NCI-H1417 treated with DMSO at 0.1 percent for 48 hours (cell line): Measurements from ENCODE around the gene NUP210.
"Not testable (repeated sequence)": the region's sequence is repeated elsewhere in the genome, so short reads cannot be mapped to it uniquely, and the experiment has no call there.

Experiments
- DNase-seq: peaks from one replicate; lab custom pipeline; 2025; lab: John Stamatoyannopoulos, UW

NUP210 gene

DNA sequence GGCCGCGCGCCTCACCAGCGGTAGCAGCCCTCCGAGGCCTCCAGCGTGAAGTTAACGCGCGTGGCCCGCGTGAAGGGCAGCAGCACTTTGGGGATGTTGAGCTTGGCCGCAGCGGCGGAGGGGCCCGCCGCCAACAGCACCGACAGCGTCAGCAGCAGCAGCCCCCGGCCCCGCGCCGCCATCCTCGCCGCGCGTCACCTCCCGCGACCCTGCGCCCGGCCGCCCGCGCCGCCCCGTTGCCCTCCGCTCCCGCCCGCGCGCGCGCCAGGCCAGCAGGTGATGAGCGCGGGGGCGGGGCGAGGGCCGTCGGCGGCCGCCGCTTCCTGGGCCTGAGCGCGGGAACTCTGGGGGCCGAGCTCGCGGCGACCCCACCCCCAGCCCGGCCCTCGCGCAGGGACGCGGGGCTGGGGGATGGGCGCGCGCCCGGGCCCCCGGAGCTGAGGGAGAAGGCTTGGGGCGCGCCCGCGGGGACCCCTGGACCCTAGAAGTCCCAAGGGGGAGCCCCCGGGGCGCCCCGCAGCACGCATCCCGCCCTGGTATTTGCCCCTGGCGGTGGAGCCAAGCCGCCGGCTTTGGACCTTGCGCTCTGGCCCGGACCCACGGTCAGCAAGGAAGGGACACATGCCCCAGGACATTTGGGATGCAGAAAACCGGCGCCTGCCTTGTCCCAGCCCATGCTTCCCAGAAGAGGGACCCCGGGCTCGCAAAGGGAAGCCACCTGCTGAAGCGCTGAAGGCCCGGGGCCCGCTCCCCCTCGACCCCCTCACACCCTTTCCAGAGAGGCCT is at the start of gene NUP210:
NUP210 (minus strand) TSS at position 278 of the 786 bp plus-strand sequence; CDS start at position 182, 96 bp downstream.
- no peak for DNase-seq

DNA sequence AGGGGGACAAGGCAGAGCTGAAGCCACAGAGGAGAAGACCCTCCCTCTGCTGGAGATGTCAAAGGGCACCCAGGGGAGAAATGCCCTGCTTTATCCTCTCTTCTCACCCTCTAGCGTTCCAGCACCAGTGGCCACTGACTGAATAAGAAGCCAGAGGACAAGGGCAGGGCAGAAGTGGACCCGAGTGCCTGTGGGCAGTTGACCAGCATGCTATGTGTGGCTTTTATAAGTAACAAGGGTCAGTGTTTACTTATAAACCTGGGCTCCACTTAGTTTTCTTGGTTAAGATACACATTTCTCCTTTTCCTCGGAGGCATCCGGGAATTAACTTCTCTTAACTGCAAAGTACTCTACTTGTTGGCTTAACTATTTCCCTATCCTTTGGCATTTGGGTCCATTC is 46.7 kb upstream of the NUP210 start:
- DNase-seq: no peak

DNA sequence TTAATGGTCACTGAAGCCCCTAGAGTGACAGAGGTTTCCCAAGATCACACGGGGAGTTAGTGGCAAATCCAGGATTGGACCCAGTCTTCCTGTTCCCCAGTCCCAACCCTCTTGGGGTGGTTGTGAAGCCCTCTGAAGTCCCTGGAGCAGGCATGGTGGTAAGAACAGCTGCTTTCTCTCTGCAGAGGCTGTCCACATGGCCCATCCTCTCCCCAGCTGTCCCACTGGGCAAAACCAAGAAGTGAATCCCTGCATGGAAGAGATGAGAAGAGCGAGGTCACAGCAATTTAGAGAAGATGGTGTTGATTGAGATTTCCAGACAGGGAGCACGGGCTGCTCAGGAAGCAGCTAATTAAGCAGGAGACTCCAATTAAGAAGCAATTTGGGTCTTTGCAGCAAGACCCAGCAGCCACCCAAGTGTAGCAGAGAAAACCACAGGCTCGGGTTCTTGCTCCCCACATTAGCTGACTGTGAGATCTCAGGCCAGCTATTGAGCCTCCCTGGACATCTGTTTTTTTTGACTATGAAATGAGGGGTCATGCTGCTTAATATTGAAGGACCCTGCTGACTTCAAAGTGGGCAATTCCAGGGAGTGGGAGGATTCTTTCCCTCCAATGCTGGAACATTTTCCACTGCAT is 45.2 kb upstream of the NUP210 start:
- no peak for DNase-seq

DNA sequence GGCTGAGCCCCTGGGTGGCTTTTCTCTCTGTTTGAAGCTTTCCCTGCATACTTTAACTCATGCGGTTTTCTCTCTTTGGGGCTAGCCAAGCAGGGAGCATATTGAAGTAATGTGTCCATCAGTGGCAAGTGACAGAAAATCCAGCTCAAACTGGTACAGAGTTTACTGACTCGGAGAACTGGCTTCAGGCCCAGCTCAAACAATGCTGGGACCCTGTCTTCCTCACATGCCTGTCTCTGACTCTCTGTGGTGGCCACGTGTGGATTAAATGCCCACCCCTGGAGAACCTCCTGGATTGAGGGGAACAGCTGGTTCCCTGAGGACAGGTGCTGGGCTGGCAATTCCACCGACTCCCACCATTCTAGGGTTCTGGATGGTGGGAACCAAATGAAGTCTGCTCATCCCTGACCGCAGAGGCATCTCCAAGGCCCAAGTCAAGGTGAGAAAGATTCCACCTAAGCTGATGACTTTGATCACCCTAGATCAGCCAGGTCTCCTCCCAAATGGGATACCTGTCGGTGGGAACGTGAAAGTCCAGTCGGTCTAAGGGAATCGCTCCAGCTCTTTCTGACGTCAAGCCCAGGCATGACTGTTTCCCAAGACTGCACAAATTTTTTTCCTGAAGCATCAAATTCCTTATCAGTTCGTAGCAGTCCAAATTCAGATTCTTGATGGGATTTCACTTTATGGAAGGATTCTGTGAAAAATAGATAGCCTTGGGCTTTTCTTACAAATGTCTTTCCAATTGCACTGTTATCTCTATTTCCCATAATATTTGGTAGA is 43.7 kb upstream of the NUP210 start:
- no peak for DNase-seq

DNA sequence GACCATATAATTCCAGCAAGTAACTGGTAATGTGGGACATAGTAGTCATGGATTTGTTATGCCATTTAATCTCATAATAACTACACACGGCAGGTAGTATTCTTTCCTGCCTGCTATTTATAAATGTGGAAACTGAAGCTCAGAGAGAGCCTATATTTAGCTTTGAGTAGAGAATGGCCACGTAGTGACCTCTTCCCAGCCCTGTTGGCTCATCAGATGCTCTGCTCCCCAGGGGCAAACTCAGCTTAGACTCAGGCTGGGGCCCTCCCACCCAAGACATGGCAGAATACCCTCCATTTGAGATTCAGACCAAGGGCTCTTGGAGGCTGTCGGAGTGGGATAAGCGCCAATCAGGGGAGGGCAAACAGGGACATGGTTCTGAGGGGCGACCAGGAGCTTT is 42.7 kb upstream of the NUP210 start:
- DNase-seq: no peak

DNA sequence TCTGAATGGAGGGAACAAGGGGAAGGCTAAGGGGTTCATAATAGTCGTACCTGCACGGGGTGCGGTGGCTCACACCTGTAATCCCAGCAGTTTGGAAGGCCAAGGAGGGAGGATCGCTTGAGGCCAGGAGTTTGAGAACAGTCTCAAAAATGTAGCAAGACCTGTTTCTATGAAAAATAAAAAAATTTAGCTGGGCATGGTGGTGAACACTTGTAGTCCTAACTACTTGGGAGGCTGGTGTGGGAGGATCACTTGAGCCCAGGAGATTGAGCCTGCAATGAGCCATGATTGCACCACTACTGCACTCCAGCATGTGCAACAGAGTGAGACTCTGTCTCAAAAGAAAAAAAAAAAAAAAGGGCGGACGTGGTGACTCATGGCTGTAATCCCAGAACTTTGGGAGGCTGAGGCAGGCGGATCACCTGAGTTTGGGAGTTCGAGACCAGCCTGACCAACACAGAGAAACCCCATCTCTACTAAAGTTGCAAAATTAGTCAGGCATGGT is 42.1 kb upstream of the NUP210 start:
- DNase-seq: no peak

DNA sequence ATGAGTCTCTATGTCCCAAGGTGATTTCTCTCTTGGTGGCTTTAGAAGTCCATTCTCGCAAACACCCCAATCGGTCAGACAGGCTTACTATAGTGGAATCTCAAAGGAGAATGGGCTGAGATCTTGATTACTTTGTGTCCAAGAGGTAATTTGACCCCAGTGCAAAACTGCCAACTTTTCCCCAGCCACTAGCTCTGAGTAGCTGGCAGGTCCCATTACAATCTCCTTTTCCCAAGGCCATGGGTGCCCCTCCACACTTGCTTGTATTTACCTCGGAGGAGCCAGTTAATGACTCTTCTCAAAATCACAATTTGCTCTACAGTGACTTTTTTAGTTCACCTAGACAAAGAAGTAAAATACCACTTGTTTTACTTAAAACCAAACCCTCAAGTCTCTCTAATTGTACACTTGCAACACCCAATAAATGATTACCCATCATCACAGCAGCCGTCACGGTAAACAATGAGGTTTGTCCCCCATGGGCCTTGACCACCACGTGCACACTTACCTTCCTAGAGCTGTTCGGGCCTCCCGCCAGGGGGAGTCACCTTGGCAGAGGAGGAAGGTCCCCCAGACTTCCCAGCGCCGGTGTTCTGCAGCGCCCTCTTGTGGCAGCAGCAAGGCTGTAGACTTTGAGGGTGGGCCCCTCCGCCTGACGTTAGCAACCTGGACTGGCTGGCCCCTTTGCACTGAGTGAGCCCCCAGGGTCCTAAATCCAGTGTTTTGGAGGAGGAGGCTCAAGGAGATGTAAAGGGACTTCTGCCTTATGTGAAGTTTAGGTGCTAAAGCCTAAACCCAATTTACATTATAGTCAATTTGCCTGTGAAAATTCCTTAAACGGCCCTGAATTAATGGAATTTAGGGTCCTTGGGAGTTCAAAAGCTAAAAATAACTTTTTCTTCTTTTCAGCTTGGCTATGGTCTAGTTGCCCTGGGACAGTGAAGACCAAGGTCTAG is 41.3 kb upstream of the NUP210 start:
- no peak for DNase-seq

DNA sequence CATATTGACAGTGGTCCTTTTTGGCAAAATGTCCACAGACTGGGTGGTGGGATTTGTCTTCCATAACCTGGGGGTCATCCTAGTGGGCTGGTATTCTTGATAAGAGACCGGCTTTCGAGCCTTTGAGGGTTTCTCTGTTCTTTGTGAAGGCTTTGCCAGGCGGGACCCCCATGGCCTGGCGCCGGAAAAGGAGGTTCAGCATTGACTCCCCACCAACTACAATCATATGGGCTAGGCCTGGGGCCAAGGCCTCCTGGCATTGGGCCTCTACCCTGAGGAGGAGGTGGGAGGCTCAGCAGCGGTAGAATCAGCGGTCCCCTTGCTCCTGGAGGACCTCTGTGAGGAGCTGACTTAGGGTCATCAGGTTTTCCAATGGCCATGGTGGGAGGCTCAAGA is 40.2 kb upstream of the NUP210 start:
- no peak for DNase-seq

DNA sequence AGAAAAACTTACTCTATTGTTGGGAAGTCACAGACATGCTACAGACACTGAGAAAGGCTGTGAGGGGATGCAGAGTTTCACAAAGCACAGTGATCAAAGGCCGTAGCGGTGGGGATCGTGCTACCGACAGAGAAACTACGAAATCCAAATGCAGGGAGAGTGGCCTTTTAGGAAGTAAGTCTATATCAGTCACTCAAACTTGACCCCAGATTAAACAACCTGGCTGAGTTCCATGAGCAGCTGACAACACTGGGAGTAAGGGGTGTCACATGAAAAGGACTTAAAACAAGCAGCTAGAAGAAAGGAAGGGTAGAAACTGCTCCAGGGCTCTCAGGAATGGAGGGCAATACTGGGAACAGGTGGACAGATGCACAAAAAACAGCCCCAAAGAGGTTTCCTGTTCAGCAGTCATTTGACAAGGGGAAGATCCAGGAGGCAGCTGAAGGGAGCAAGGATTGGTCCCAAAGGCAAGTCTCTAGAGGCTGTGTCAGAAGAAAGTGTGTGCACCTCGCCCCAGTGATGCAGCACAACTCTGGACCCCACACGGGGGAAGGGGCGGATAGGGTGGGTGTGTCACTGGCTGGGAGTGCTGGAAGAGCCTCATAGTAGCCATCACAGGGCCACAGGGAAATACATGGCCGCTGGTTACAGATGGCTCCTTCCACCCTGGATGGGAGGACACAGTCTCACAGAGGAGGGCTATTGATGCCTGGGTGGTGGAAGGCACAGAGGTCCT is 39.7 kb upstream of the NUP210 start:
- DNase-seq: no peak

DNA sequence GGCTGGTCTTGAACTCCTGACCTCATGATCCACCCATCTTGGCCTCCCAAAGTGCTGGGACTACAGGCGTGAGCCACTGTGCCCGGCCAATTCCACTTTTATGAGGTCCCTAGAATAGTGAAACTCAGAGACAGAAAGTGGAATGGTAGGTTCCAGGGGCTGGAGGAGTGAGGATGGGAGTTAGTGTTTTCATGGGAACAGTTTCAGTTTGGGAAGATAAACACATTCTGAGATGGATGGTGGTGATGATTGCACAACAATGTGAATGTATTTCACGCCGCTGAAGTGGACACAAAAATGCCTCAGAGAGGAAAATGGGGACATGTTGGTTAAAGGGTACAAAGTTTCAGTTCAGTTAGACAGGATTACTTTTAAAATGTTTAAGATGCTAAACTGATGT is 37.5 kb upstream of the NUP210 start:
- DNase-seq: no peak

DNA sequence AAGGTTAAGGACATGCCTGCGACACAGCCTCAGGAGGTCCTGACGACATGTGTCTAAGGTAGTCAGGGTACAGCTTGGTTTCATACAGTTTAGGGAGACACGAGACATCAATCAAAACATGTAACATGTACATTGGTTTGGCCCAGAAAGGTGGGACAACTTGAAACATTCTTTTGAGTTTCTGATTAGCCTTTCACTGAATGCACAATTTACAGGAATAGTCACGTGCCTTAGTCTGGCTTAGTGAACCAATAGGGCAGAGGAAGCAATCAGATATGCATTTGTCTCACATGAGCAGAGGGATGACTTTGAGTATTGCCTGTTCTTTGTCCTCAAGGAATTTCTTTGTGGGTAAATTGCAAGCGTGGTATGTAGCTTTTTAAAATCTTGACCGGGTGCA is 35.5 kb upstream of the NUP210 start:
- no peak for DNase-seq

DNA sequence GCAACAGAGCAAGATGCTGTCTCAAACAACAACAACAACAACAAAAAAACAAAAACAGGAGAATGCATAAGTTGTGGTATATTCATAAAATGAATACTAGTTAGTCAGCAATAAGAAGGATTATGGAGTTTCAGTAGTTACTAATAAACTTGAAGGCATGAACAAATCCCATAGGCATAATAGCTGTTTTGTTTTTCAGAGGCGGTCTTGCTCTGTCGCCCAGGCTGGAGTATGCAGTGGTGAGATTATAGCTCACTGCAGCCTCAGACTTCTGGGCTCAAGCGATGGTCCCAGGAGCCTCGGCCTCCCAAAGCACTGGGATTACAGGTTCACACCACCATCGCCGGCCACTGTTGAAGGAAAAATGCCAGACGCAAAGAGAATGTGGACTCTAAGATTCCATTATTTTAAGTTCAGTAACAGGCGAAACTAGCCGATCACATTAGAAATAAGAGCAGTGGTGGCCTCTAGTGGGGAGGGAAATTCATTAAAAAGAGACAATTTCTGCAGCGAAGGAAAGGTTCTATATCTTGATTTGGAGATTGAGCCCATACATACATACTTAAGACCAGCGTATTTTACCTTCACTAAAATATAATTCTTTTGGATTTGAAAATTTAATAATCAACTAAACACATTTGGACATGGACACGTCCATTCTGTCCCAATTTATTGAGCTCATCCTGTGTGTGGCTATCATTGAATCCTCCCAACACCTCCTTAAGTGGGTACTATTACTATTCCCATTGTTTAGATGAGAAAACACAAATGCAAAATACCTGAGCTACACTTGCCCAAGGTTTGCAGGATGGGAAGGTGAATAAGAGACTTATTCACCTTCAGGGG is 32.6 kb upstream of the NUP210 start:
- DNase-seq: no peak

DNA sequence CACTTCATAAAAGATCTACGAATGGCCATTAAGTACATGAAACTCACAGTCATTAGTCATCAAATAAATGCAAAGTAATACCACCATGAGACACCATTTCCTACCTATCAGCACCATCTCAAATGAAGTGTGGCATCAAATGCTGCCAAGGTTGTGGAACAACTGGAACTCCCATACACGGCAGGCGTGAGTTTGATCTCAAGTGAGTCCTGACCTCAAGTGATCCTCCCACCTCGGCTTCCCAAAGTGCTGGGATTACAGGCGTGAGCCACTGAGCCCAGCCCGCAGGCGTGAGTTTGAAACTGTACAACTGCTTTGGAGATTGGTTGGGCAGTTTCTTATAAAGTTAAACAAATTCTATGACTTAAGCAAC is 31.2 kb upstream of the NUP210 start:
- no peak for DNase-seq

DNA sequence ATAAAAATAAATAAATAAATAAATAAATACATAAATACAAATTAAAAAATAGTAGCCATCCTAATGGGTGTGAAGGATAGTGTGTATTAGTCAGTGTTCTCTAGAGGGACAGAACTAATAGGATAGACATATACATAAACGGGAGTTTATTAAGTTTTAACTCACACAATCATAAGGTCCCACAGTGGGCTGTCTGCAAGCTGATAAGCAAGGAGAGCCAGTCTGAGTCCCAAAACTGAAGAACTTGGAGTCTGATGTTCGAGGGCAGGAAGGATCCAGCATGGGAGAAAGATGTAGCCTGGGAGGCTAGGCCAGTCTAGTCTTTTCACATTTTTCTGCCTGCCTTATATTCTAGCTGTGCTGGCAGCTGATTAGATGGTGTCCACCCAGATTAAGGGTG is 22.8 kb upstream of the NUP210 start:
- DNase-seq: not testable (repeated sequence)

DNA sequence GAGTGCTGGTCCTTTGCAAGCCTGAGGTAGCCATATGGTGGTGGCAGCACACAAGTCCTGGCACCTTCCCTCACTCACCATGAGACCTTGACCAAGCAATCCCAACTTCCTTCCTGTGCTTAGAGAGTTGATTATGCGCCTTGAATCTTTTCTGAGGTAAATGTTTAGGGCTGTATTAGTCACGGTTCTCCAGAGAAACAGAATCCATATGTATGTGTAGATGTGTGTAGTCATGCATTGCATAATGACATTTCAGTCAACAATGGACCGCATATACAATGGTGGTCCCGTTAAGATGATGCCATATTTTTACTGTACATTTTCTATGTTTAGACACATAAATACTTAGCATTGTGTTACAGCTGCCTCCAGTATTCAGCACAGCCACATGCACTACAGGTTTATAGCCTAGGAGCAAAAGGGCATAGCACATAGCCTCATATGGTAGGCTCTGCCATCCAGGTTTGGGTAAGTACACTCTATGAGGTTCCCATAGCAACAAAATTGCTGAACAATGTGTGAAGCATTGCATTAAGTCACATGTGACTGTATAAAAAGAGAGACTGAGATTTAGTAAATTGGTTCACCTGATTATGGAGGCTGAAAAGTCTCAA is 20.2 kb upstream of the NUP210 start:
- no peak for DNase-seq

DNA sequence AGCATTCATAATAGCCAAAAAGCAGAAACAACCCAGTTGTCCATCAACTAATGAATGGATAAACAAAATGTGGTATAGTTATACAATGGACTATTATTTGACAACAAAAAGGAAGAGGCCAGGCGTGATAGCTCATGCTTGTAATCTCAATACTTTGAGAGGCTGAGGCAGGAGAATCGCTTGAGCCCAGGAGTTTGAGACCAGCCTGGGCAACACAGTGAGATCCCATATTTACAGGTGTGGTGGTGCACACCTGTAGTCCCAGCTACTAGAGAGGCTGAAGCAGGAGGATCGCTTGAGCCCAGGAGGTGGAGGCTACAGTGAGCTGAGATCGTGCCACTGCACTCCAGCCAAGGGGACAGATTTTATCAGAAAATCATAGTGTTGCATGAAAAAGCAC is 16.1 kb upstream of the NUP210 start:
- not testable (repeated sequence) for DNase-seq

DNA sequence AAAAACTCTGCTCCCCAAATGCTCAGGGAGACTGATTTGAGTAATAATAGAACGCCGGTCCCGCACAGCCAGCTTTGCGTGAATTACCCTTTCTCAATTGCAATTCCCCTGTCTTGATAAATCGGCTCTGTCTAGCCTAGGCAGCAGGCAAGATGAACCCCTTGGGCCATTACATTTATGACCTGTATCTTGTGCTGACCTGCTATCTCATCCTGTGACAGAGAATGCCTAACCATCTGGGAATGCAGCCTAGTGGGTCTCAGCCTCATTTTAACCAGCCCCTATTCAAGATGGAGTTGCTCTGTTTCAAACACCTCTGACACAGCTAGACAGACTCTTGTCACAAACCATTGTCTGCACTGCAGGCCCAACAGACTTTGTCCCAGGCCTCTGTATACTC is 13.8 kb upstream of the NUP210 start:
- DNase-seq: no peak

DNA sequence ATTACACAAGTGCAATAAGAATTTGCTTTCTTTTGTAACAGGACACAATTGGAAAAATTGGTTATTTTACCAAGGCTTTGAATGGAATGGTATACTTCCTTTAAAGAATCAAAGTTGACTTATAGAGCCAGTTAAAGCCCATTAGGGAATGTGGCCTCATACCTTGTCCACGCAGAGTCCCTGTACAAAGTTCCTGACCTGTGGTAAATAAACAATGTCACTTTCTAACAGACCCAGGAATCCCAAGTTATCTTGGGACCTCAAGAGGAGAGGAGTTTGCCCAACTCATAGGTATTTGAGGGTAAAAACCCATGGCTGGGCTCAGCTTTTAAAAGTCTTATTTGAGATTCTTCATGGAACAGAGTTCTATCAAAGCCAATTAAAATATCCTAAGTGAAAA is 12.0 kb upstream of the NUP210 start:
- DNase-seq: no peak

DNA sequence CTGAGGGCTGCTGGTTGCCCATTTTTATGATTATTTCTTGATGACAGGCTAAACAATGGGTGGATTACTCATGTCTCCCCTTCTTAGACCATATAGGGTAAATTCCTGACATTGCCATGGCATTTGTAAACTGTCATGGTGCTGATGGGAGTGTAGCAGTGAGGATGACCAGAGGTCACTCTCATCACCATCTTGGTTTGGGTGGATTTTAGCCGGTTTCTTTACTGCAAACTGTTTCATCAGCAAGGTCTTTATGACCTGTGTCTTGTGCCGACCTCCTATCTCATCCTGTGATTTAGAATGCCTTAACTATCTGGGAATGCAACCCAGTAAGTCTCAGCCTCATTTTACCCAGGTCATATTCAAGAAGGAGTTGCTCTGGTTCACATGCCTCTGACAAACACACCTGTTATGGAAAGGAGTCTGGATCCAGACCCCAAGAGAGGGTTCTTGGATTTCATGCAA is 10.3 kb upstream of the NUP210 start:
- not testable (repeated sequence) for DNase-seq
